ENCODE measurements around the gene SYPL1.

- TF ChIP-seq, protein P1, sequence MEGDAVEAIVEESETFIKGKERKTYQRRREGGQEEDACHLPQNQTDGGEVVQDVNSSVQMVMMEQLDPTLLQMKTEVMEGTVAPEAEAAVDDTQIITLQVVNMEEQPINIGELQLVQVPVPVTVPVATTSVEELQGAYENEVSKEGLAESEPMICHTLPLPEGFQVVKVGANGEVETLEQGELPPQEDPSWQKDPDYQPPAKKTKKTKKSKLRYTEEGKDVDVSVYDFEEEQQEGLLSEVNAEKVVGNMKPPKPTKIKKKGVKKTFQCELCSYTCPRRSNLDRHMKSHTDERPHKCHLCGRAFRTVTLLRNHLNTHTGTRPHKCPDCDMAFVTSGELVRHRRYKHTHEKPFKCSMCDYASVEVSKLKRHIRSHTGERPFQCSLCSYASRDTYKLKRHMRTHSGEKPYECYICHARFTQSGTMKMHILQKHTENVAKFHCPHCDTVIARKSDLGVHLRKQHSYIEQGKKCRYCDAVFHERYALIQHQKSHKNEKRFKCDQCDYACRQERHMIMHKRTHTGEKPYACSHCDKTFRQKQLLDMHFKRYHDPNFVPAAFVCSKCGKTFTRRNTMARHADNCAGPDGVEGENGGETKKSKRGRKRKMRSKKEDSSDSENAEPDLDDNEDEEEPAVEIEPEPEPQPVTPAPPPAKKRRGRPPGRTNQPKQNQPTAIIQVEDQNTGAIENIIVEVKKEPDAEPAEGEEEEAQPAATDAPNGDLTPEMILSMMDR (IDR thresholded peaks at IDR 0.05; ENCODE audit: low read depth, low read length) = no peak
- TF ChIP-seq POLR2A (IDR thresholded peaks at IDR 0.05; ENCODE audit: extremely low read depth, insufficient read length) = no peak
- TF ChIP-seq, protein P2, sequence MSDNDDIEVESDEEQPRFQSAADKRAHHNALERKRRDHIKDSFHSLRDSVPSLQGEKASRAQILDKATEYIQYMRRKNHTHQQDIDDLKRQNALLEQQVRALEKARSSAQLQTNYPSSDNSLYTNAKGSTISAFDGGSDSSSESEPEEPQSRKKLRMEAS (IDR thresholded peaks at IDR 0.05; ENCODE audit: low read depth, low read length) = no peak
- TF ChIP-seq MYC (IDR thresholded peaks at IDR 0.05; ENCODE audit: low read depth, low read length) = no peak
These were observed 22.5 kb downstream of the SYPL1 start for GRCh38 chr7:106089647-106090046.
